HepG2 (cell line): ENCODE results near the gene PTPRF. TPM values are rescaled to one million over a fixed set of nuclear protein-coding genes. Genes with fewer than 3 reads are reported as not detected.
A peak's percentile ranks its signal among the peaks of the same experiment; 100 is the strongest.
"Not testable (repeated sequence)": the region's sequence is repeated elsewhere in the genome, so short reads cannot be mapped to it uniquely, and the experiment has no call there.

Source experiments
- ATAC-seq: fragments of 200-7000 bp; cut with Tn5 transposase; 3 replicates; pipeline ENCODE4 v1.9.1; 2020; ENCODE audit warnings: mild to moderate bottlenecking, moderate library complexity
- BruUV-seq: library from RNA; stranded (reverse); fragments of 400-500 nt; replicated peaks from 2 replicates; lab custom pipeline; 2021; lab: Mats Ljungman, UMichigan
- CTCF ChIA-PET: fragments of 300-600 bp; formaldehyde crosslinking; extraction: SDS; loops from one replicate; lab custom pipeline; 2021; ENCODE audit warnings: low total read pairs, inconsistent platforms, low intra/inter-chr PET ratio; lab: Yijun Ruan, JAX
- POLR2A ChIA-PET: fragments of 350-600 bp; sonication (Branson Sonifier 250); formaldehyde crosslinking; loops from one replicate; lab custom pipeline; 2020; ENCODE audit warnings: antibody characterized with exemption, inconsistent platforms; lab: Yijun Ruan, JAX
- DNase-seq: peaks from one replicate; pipeline ENCODE4 v3.0.0-alpha.2; 2015; ENCODE audit warnings: low spot score
- FAIRE-seq: peaks from 3 replicates; lab custom pipeline; 2011; peaks lifted over from hg19 to GRCh38; lab: Jason Lieb, UNC
- H2AFZ ChIP-seq: one replicate; pipeline ENCODE4 v1.6.1; 2011; ENCODE audit warnings: low read length, inconsistent platforms
- H3K27ac ChIP-seq: fragments of 300-600 bp; 3 replicates; pipeline ENCODE4 v1.8.0; 2011; ENCODE audit warnings: mixed run types, mild to moderate bottlenecking, mixed read lengths, low read length, inconsistent platforms; ENCODE audit not compliant: insufficient read depth; ENCODE audit errors: extremely low read length
- H3K27me3 ChIP-seq, 2 experiments: fragments of 200-600 bp in 1 of 2; 2 replicates in 1 of 2; 3 replicates in 1 of 2; pipeline versions ENCODE4 v1.6.0 to v1.8.0; 2011; ENCODE audit warnings: low read length in 2 of 2, mild to moderate bottlenecking in 2 of 2, moderate library complexity in 2 of 2, inconsistent platforms in 1 of 2; ENCODE audit not compliant: insufficient read depth in 2 of 2, control insufficient read depth in 1 of 2
- H3K36me3 ChIP-seq, 2 experiments: fragments of 200-600 bp in 1 of 2; replicated peaks in 1 of 2; 2 replicates in 1 of 2; 3 replicates in 1 of 2; pipeline versions ENCODE4 v1.5.1 to v1.8.0; 2011; ENCODE audit warnings: low read length in 2 of 2, inconsistent platforms in 1 of 2; ENCODE audit not compliant: insufficient read depth in 2 of 2, control insufficient read depth in 1 of 2
- H3K4me1 ChIP-seq: 2 replicates; pipeline ENCODE4 v1.5.1; 2012; ENCODE audit warnings: low read length, inconsistent platforms; ENCODE audit not compliant: insufficient read depth
- H3K4me2 ChIP-seq: 2 replicates; pipeline ENCODE4 v1.6.0; 2011; ENCODE audit warnings: low read depth, low read length, inconsistent platforms
- H3K4me3 ChIP-seq, 3 experiments: fragments of 200-600 bp in 1 of 3; sonication (generic), shearing (Covaris generic) in 1 of 3; replicated peaks in 1 of 3; 2 replicates each; pipeline ENCODE4 v1.5.1; 2011 to 2016; ENCODE audit warnings: low read length in 3 of 3, inconsistent platforms in 2 of 3, low read depth in 2 of 3, mild to moderate bottlenecking in 2 of 3, control low read depth in 1 of 3, mixed read lengths in 1 of 3; ENCODE audit not compliant: insufficient read depth in 1 of 3
- H3K79me2 ChIP-seq: one replicate; pipeline ENCODE4 v1.6.1; 2011; ENCODE audit warnings: low read length, inconsistent platforms; ENCODE audit not compliant: insufficient read depth
- H3K9ac ChIP-seq: 2 replicates; pipeline ENCODE4 v1.6.0; 2011; ENCODE audit warnings: mild to moderate bottlenecking, low read depth, low read length, inconsistent platforms; ENCODE audit not compliant: insufficient read depth
- H3K9me3 ChIP-seq: 2 replicates; pipeline ENCODE4 v1.5.1; 2012; ENCODE audit warnings: mild to moderate bottlenecking, low read length
- H4K20me1 ChIP-seq: 2 replicates; pipeline ENCODE4 v1.6.0; 2011; ENCODE audit warnings: inconsistent platforms, mild to moderate bottlenecking, low read length, moderate library complexity; ENCODE audit not compliant: insufficient read depth
- CREBL2 ChIP-seq: sonication (generic); formaldehyde crosslinking; IDR thresholded peaks from 2 replicates; pipeline ENCODE4 v1.8.1; 2023; ENCODE audit warnings: missing genetic modification reagents, mild to moderate bottlenecking, borderline replicate concordance
- RAD21 ChIP-seq: fragments of 450-650 bp; formaldehyde crosslinking; IDR thresholded peaks from 2 replicates; pipeline ENCODE4 v1.5.0; 2020; ENCODE audit warnings: mild to moderate bottlenecking
- STAG1 ChIP-seq: sonication (generic); formaldehyde crosslinking; IDR thresholded peaks from 2 replicates; pipeline ENCODE4 v1.4.0; 2020; ENCODE audit warnings: missing genetic modification reagents
- YY1 ChIP-seq: IDR thresholded peaks from 2 replicates; pipeline ENCODE4 v1.6.1; 2011; ENCODE audit warnings: low read length, low read depth, moderate library complexity, mild to moderate bottlenecking; ENCODE audit not compliant: insufficient read depth, insufficient replicate concordance
- ZNF550 ChIP-seq: sonication (generic); formaldehyde crosslinking; IDR thresholded peaks from 2 replicates; pipeline ENCODE4 v1.4.0; 2020; ENCODE audit warnings: mild to moderate bottlenecking, missing genetic modification reagents, borderline replicate concordance
- ZNF580 ChIP-seq: IDR thresholded peaks from 2 replicates; pipeline ENCODE4 v1.6.1; 2016; ENCODE audit warnings: low read depth, borderline replicate concordance
- WGBS: methylation state at CpG from one replicate; pipeline ENCODE4 v1.1.6; 2017; ENCODE audit warnings: low lambda C conversion rate; 5-methylcytosine and 5-hydroxymethylcytosine counted together
- in situ Hi-C: cut with HindIII; loops from 2 replicates; pipeline ENCODE4 v1.10.0; 2017; ENCODE audit warnings: low pct_unique_long_range_greater_than_20kb; ENCODE audit not compliant: extremely low pct_ligation_motif_present
- intact Hi-C: fragments of 100-400 bp; cut with micrococcal nuclease; formaldehyde crosslinking; loops from one replicate; pipeline ENCODE4 v1.10.0; 2022; ENCODE audit not compliant: unreplicated experiment
- polyA plus RNA-seq, 8 experiments: library from polyadenylated mRNA; depleted of rRNA in 3 of 8; stranded (reverse) in 7 of 8; unstranded in 1 of 8; fragments of >200 nt; fragmentation: Illumina TruSeq in 4 of 8; extraction: Trizol in 4 of 8; gene quantifications; 2 replicates each; pipeline versions ENCODE4 v1.2.1 to v1.2.3, GENCODE V29; 2011 to 2016; ENCODE audit warnings: low read depth in 4 of 8, missing spikeins in 1 of 8, mixed read lengths in 1 of 8; ENCODE audit not compliant: insufficient read depth in 1 of 8
- total RNA-seq, 5 experiments: library from RNA; depleted of rRNA; stranded (reverse); fragments of >200 nt; fragmentation: Illumina TruSeq; extraction: Trizol; gene quantifications; 2 replicates each; pipeline ENCODE4 v1.2.3, GENCODE V29; 2016; ENCODE audit warnings: low read depth in 1 of 5
- TF ChIP-seq, protein P1 (sequence below): sonication (generic); formaldehyde crosslinking; IDR thresholded peaks from 2 replicates; pipeline ENCODE4 v1.5.0; 2020; ENCODE audit warnings: mild to moderate bottlenecking, missing genetic modification reagents, moderate library complexity

The PTPRF gene
- total and polyA plus RNA-seq, 2 of the 13 experiments (the other 11 are each of a cell fraction or from before 2014, with no cell fraction given): 55.9 to 167 TPM

- no peaks in the 10 kb centered on the region for H3K9me3 ChIP-seq
- POLR2A ChIA-PET: no interaction called here
- FAIRE-seq: peak; percentile 8
Measured at GRCh38 chr1:43499898-43500297, 30.8 kb upstream of the PTPRF start.

GRCh38 chr1:43501806-43502205 lies 28.9 kb upstream of the PTPRF start:
- H3K27ac ChIP-seq, H3K9me3 ChIP-seq, H4K20me1 ChIP-seq, H2AFZ ChIP-seq, H3K4me2 ChIP-seq, CTCF ChIA-PET, DNase-seq, intact Hi-C loops, H3K36me3 ChIP-seq, in situ Hi-C loops, FAIRE-seq, H3K4me1 ChIP-seq, H3K4me3 ChIP-seq, BruUV-seq, H3K9ac ChIP-seq, POLR2A ChIA-PET, ATAC-seq, H3K79me2 ChIP-seq: not testable (repeated sequence)
- WGBS: 86% methylated on average over 14 of the region's 33 CpGs
- peaks cover 5 to 23% of the 10 kb centered on the region in 2 experiments for H3K27me3 ChIP-seq

More at GRCh38 chr1:43499898-43500297, 30.8 kb upstream of the PTPRF start:
- Histone ChIP-seq H3K9ac (no peak overlapping the region), H3K4me1 (no peaks in the 10 kb centered on the region), H3K79me2 (no peaks in the 10 kb centered on the region), H3K4me2 (no peak overlapping the region), H3K27me3 (peaks cover 5 to 12% of the 10 kb centered on the region in 2 experiments; a peak in 4 of 5 replicates), H2AFZ (no peak overlapping the region), H4K20me1 (no peaks in the 10 kb centered on the region), H3K4me3 (no peak overlapping the region), H3K36me3 (no peaks in the 10 kb centered on the region), H3K27ac (no peak overlapping the region)
- DNase-seq: peak; percentile 25
- CTCF ChIA-PET: no interaction called here
- WGBS: 19% methylated on average over 6 of the region's 6 CpGs
- TF ChIP-seq YY1 (peak; percentile 39), RAD21 (CRISPR knock-in tag) (0 out of 2 replicates have a peak, but pooled peaks have one; percentile 23), ZNF580 (CRISPR knock-in tag) (no peak), CREBL2 (CRISPR knock-in tag) (no peak), ZNF550 (CRISPR knock-in tag) (no peak), STAG1 (CRISPR knock-in tag) (peak; percentile 27; the same call in 1 of the 2 replicates)
- TF ChIP-seq, protein P1, sequence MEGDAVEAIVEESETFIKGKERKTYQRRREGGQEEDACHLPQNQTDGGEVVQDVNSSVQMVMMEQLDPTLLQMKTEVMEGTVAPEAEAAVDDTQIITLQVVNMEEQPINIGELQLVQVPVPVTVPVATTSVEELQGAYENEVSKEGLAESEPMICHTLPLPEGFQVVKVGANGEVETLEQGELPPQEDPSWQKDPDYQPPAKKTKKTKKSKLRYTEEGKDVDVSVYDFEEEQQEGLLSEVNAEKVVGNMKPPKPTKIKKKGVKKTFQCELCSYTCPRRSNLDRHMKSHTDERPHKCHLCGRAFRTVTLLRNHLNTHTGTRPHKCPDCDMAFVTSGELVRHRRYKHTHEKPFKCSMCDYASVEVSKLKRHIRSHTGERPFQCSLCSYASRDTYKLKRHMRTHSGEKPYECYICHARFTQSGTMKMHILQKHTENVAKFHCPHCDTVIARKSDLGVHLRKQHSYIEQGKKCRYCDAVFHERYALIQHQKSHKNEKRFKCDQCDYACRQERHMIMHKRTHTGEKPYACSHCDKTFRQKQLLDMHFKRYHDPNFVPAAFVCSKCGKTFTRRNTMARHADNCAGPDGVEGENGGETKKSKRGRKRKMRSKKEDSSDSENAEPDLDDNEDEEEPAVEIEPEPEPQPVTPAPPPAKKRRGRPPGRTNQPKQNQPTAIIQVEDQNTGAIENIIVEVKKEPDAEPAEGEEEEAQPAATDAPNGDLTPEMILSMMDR: peak; percentile 23; the same call in 1 of the 2 replicates
- peak; percentile 98 for ATAC-seq
- no TSS peak for BruUV-seq
- in situ Hi-C loops (no loop called here), intact Hi-C loops (no loop called here)
